ENCODE results near the gene MCIDAS.

The MCIDAS gene

GRCh38 chr5:55226934-55227663 lies at the start of gene MCIDAS:
TSS of gene MCIDAS (minus strand) at chr5:55227315. CDS start at chr5:55227138, 177 bp downstream.
- peak; percentile 52 for DNase-seq

GRCh38 chr5:55276771-55277170 lies 49.7 kb upstream of the MCIDAS start:
- no peak for DNase-seq

- no peak for DNase-seq
These were observed 31.2 kb upstream of the MCIDAS start for GRCh38 chr5:55258339-55258738.

DNA sequence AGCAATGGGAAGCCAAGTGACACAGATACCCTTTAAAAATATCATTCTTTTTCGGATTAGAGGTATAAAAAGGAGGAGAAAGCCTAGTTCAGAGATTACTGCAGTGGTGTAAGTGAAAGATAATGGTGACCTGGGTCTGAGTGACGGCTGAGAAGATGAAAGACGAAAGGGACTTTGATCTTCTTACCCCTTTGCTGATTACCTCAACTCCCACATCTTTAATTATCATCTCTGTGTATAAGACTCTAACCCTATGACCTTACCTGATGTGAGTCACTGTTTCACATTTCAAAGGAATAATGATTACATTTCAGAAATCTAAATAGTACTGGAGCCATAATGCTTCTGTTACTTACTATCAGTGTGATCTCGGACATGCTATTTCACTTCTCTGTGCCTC lies 27.7 kb upstream of the MCIDAS start:
- no peak for DNase-seq

DNA sequence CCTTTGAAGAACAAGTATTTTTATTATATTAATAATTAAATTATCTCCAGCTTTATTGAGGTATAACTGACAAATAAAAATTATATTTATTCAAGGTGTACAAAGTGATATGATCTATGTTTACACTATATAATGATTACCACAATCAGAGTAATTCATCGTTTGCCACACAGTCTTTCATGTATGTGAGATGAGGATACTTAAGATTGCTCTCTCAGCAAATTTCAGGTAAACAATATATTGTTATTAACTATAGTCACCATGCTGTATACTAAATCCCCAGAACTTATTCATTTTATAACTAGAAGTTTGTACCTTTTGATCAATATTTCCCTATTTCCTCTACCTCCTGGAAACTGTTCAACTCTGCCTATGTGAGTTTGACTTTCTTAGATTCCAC lies 22.9 kb upstream of the MCIDAS start:
- no peak for DNase-seq

DNA sequence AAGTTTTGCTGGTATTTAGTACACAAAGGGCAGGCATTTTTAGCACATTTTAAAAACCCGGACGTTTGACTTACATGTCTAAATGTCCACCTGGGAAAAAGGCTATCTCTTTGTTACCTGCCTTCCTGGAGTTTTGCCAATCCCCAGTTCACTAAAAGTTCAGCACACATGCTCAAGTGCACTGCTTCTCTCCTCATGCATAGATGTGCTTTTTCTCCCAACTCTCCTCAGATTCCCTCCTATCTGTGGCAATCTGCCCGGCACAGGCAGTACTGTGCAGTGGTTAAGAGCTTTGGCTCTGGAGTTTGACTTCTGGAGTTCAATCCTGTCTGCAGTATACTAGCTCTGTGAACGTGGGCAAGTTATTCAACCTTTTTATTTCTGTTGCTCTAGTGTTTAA lies 14.6 kb upstream of the MCIDAS start:
- DNase-seq, result no peak

- no peak for DNase-seq
These were observed 9.7 kb upstream of the MCIDAS start for GRCh38 chr5:55236800-55237199.

GRCh38 chr5:55234121-55234700 lies 7.1 kb upstream of the MCIDAS start:
- DNase-seq, result no peak

DNA sequence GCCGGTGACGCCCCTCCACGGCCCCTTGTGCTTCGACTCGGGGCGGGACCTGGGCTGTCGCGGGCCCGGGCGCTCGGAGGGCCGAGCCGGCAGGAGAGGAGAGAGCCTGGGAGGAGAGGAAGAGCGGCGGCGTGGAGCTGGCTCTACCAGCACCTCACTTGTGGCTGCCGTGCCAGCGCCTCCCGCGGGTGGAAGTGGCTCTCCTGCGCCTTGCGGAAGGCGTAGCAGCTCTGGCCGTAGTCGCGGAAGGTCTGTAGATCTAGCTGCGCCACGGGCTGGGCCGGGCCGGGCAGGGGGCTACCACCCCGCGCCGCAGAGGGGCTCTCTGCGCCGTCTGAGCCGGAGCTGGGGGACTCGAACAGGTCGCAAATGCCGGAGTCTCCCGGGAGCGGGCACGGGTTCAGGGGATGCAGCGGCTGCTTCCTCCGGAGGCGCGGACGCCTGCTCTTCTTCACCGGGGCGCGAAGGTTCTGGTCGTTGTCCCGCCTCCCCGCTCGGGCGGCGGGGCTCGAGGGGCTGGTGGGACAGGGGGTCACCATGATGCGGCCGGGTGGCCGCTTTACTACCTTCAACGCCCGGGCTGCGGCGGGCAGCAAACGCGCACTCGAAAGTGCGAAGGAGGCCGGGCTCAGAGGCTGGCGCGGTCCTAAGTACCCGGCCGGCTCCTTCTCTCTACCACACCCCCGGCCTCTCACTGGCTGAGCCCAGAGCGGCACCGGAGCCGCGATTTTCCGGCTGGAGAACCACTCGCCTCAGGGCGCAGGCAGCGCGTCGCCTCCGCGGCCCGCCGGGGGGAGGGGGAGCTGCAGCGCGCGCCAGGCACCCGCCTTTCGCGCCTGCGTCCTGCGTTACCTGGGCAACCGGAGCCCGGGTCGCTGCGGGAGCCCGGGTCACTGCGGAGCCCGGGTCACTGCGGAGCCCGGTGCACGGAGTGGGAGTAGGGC lies 6.1 kb upstream of the MCIDAS start, which contains the start of gene CCNO:
Gene CCNO, minus strand, starts transcription at position 624 of the 944 bp plus-strand sequence. Its CDS starts 85 bp downstream, at position 539.
- DNase-seq, result peak; percentile 55

DNA sequence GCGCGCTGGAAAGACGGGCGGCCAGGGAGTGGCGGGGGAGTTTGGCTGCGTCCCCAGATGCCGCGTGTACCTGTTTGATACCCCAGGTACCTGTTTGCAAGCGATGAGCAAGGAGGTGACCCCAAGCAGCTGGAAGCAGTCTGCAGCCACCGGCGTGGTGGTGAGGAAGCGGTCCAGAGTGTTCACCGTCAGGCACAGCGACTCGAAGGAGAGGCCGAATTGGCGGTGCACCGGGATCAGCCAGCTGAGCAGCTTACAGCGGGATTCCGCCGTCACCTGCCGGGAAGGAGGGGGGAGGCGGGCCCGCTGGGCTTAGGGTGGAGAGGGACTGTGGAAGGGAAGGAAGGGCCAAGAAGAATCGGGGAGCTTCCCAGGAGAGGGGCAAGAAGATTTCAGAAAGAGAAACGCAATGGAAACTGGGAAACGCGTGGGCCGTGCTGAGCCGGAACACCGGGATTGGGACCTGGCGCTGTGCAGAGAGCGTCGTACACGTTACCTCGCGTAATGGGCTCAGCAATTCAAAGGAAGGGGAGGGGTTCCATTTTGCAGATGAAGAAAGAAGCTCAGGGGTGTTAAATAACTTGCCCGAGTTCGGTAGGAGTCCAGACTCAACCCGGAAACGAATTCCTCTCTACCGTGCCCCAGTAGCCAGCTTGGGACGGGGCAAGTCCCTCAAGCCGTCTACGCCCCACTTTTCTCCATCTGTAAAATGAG lies 5.3 kb upstream of the MCIDAS start:
- no peak for DNase-seq

GRCh38 chr5:55231919-55232270 lies 4.8 kb upstream of the MCIDAS start:
- no peak for DNase-seq

- peak; percentile 20 for DNase-seq
These were observed 4.2 kb upstream of the MCIDAS start for GRCh38 chr5:55231029-55231918.

GRCh38 chr5:55230086-55230629 lies 3.0 kb upstream of the MCIDAS start:
- no peak for DNase-seq

DNA sequence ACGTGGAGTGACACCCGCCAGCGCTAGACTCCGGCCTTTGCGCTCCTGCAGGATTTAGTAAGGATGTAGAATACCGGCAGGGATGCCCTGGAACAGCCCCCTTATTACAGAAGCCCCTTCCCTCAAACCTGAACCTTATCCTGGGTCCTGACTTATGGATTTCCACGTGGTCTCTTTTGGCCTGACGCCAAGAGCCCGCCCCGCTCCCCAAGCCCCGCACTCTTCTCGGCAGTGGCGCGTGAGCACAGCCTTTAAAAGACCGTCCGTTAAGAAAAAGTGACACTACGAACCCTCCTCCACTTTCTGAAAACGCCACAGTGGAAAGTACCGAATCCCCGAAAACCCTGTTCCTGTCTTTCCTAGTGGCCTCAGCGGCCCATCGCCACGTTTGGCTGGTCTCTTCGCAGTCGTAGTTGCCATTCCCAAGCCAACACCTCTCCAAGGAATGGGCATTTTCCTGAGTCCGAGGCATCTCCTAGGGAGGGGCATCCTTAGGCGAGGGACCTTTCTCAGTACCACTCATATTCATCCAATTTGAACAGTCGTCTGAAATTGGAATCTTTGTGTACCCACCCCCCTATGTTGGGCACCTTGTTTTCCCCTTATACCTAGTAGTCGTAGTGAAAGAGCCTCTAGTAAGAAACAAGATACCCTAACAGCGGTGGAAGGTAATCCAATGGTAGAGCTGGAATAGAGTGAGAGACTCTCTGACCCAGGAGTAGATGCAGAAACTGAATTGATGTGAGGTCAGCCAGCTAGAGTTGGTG lies 732 bp upstream of the MCIDAS start:
- no peak for DNase-seq

- DNase-seq, result peak; percentile 30
These were observed 835 bp downstream of the MCIDAS start for GRCh38 chr5:55226027-55226933.

DNA sequence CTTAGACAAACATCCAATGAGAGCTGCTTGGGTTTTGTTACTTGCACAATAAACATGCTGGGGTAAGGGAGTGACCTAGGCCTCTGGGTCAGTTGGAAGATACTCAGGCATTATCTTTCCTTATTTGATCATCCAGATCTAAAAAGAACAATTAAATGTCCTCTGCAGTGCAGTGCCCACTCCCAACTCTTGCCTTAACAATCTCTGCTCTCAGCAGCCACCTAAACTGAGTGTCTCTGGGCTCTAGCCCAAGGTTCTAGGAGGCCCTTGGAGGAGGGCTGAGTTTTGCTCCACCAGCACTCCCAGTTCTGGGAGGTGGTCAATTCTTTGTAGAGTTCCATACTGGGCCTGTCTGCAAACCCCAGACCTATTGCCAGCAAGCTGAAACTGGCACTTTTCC lies 1.8 kb downstream of the MCIDAS start:
- DNase-seq, result no peak

DNA sequence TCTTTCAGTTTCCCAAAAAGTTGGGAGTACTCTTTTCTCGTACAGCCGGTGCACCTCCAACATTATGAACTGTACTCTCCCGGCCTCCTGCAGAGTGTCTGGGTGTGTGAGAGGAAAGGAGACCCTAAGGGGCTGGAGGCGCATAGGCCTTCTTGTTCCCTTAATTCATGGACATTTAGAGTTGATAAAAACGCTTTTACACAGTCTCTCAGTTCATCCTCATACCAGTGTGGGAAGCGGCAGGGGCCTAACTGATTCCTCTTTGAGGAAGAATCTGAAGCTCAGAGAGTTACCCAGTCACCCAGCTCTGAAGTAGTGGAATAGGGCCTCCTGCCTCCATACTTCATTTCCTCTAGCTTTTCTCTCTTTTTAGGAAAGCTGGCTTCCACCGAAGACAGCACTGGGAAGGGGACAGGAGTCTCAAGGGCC lies 3.3 kb downstream of the MCIDAS start:
- DNase-seq, result no peak

DNA sequence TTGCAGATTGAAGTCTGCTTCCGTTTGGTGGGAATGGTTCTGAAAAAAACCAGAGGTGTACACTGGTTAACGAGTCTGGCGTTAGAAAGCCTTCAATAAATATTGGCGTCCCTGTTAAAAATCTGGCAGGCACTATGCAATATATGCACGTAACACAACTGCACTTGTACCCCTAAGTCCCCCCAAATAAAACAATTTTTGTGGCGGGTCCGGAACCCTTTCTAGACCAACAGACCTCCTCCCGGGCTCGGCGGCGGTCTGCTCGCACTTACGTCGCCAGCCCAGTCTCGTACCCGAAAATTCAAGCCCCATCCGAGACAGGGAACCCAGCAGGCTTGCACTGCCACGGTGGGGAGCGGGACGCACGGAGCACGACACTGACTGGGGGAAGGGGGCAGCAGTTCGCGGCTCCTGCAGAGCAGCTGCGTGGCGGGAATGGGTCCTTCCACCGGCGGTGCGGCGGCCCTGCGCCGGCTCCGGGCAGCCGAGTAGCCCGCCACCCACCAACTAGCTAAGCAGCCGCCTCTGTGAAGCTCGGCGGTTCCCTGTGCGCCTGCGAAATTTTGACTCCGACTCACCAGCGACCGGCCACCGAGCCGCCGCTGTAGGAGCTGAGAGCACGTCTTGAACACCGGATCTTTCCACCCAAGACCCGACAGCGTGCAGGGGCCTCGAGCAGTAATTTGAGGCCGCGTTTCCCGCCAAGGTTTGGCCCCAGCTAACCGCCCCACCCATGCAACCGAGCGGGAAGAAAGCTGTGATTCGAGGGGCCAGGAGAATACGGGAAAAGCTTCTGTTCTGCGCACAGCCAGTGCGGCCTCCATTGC lies 3.9 kb downstream of the MCIDAS start:
- no peak for DNase-seq
